Tibial nerve (tissue), 4 donors: ENCODE results near the gene CRABP2. TPM values are rescaled to one million over a fixed set of nuclear protein-coding genes. Genes with fewer than 3 reads are reported as not detected.

Experiments used
- DNase-seq, 2 donors: peaks; one replicate each; pipeline ENCODE4 v3.0.0-alpha.2; 2019; ENCODE audit warnings: low spot score in 2 of 2
- H3K27ac ChIP-seq, 4 donors: fragments of 200-600 bp; sonication (generic) in 3 of 4; one replicate each; pipeline ENCODE4 v1.5.1; 2017 to 2019; ENCODE audit warnings: mild to moderate bottlenecking in 1 of 4
- H3K27me3 ChIP-seq, 2 donors: fragments of 200-600 bp; sonication (generic) in 1 of 2; one replicate each; pipeline versions ENCODE4 v1.5.1 to v1.6.0; 2017 to 2019
- H3K36me3 ChIP-seq, 3 donors: fragments of 200-600 bp; sonication (generic); one replicate each; pipeline ENCODE4 v1.5.1; 2018 to 2019
- H3K4me1 ChIP-seq, 4 donors: fragments of 200-600 bp; sonication (generic) in 3 of 4; one replicate each; pipeline ENCODE4 v1.5.1; 2017 to 2019
- H3K4me3 ChIP-seq, 4 donors: fragments of 200-600 bp; sonication (generic) in 3 of 4; one replicate each; pipeline ENCODE4 v1.5.1; 2017 to 2019; ENCODE audit warnings: mild to moderate bottlenecking in 1 of 4, moderate library complexity in 1 of 4
- H3K9me3 ChIP-seq, 4 donors: fragments of 200-600 bp; sonication (generic) in 3 of 4; one replicate each; pipeline ENCODE4 v1.5.1; 2017 to 2019
- EP300 ChIP-seq, 2 donors: sonication (generic); formaldehyde crosslinking; IDR thresholded peaks; one replicate each; pipeline ENCODE4 v1.6.1; 2017; ENCODE audit warnings: antibody characterized with exemption in 2 of 2, mild to moderate bottlenecking in 1 of 2
- POLR2A ChIP-seq, 2 donors: fragments of 450-650 bp; IDR thresholded peaks; one replicate each; pipeline ENCODE4 v1.6.1; 2017; ENCODE audit warnings: antibody characterized with exemption in 2 of 2, mild to moderate bottlenecking in 2 of 2, moderate library complexity in 2 of 2
- WGBS, 2 donors: methylation state at CpG; one replicate each; pipeline ENCODE4 v1.1.5; 2018; 5-methylcytosine and 5-hydroxymethylcytosine counted together
- total RNA-seq, 4 donors: library from RNA; depleted of rRNA; stranded (reverse); fragments of >200 nt; gene quantifications; one replicate each; pipeline ENCODE4 v1.1.0, GENCODE V29; 2016
- TF ChIP-seq, protein P1 (sequence below), 5 experiments: fragments of 200-600 bp in 3 of 5; fragments of 450-650 bp in 2 of 5; sonication (generic) in 3 of 5; IDR thresholded peaks; one replicate each; pipeline ENCODE4 v1.5.1; 2016 to 2019; ENCODE audit warnings: antibody characterized with exemption in 5 of 5, mild to moderate bottlenecking in 3 of 5, moderate library complexity in 2 of 5

Gene CRABP2
- total RNA-seq, 4 donors from 2014 or later, result 3.5 to 13.2 (median 5.0) TPM

DNA sequence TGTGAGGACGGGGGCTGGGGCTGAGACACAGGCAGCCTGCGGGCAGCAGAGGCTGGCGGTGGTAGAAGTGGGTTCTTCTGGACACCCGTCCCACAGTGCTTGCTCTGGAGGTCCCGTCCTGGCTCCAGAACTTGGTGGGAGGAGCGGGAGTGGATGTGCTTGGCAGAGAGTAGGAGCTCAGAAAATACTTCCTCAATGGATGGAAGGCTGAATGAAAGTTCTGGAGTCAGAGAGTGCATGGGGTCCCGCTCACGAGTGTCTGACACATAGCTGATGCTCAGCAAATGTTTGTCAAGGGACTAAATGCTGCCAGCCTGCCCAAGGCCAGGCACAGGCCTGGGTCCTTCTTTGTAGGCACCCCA is 14.7 kb downstream of the CRABP2 start:
- WGBS, 2 donors, result 47 to 49% methylated on average over 8 of the region's 8 CpGs
- DNase-seq, result no peak
- H3K36me3 ChIP-seq, result no peaks in the 10 kb centered on the region
- H3K9me3 ChIP-seq, result no peaks in the 10 kb centered on the region
- H3K27ac ChIP-seq, result no peak overlapping the region
- H3K4me3 ChIP-seq, result no peak overlapping the region
- no peak for TF ChIP-seq EP300 (IDR thresholded peaks at IDR 0.05)
- TF ChIP-seq, protein P1, sequence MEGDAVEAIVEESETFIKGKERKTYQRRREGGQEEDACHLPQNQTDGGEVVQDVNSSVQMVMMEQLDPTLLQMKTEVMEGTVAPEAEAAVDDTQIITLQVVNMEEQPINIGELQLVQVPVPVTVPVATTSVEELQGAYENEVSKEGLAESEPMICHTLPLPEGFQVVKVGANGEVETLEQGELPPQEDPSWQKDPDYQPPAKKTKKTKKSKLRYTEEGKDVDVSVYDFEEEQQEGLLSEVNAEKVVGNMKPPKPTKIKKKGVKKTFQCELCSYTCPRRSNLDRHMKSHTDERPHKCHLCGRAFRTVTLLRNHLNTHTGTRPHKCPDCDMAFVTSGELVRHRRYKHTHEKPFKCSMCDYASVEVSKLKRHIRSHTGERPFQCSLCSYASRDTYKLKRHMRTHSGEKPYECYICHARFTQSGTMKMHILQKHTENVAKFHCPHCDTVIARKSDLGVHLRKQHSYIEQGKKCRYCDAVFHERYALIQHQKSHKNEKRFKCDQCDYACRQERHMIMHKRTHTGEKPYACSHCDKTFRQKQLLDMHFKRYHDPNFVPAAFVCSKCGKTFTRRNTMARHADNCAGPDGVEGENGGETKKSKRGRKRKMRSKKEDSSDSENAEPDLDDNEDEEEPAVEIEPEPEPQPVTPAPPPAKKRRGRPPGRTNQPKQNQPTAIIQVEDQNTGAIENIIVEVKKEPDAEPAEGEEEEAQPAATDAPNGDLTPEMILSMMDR (IDR thresholded peaks at IDR 0.05), result no peak
- TF ChIP-seq POLR2A (IDR thresholded peaks at IDR 0.05), result no peak
- H3K4me1 ChIP-seq, result peaks cover 0 to 41% (median 18%) of the 10 kb centered on the region in 4 donors
- H3K27me3 ChIP-seq, result peaks cover 0 to 45% of the 10 kb centered on the region in 2 donors

DNA sequence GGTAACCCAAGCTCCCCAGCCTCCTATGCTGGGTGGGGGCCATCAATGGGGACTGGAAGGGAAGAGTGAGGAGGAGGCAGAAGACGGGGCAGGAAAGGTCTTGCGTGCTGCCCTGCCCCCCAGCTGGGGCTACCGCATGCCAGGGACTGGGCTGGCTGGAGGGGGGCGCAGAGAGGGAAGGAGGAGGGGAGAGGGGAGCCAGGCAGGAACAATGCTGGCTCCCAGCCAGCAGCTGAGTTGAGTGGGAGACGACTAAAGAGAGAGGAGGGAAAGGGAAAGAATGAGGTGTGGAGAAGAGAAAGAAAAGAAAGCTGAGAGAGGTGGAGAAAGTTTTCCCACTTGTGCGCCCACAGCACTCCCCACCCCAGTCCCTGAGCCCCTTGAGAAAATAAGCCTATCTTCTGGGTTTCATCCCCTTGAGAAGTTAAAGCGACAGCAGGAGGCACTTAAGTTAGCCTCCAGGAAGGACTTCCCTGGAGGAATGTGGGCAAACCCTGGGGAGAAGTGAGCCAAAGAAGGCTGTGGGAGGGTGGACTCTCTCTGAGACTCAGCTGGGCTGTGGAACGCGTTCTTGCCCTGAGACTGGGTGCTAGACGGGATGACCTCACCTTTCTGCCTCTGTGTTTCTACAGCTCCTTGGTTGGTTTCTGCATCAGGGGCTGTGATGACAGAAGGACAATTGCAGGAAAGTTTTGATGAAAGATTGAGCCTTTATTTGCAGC is 15.3 kb downstream of the CRABP2 start:
- WGBS, 2 donors, result 9 to 16% methylated on average over 10 of the region's 10 CpGs
- H3K27me3 ChIP-seq, result peaks cover 0 to 45% of the 10 kb centered on the region in 2 donors

DNA sequence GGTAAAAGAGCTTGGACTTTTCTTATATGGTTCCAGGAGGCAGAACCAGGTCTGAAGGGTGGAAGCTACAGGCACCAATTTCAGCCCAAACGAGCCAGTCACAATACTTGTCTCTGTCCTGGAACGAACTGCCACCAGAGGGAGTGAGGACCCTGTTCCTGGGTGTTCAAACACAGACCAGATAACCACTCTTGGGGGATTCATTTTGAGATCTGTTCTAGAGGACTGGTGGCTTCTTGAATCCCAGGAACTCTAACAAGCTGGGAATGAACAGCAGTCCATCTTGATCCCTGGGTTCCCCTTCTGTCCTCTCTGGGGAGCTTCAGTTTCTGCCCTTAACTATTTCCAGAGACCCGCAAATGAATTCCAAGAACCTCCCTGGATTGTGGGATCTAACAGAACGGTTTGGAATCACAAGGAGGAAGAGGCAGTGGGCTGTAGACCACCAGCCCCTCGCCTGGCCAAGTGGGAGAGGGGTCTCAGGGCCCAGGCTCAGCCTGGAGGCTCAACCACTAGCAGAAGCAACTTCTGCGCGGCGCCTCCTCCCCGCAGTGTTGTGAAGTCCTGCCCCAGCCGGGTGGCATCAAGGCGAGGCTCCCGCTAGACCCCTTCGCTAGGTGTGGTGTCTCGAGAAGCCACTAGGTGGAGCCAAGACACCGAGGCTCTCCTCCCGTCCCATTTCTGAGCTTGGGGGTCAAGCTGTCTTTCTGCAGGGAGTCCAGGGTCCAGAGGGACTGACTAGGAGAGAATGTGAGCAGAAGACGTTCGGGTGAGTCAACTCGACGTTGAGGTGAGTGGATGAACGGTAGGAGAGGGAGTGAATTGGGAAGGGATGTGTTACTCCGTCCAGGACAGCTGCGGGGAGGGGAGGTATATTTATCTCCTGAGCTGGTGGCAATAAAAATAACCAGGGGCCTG is 16.1 kb downstream of the CRABP2 start:
- Histone ChIP-seq H3K36me3 (no peaks in the 10 kb centered on the region), H3K27ac (no peak overlapping the region)
- 0% methylated on average over 14 to 23 of the region's 23 CpGs for WGBS, 2 donors

More for the DNA sequence above, 15.3 kb downstream of the CRABP2 start:
- no peaks in the 10 kb centered on the region for H3K9me3 ChIP-seq
- H3K4me1 ChIP-seq, result peaks cover 0 to 41% (median 18%) of the 10 kb centered on the region in 4 donors
- DNase-seq, result no peak
- no peaks in the 10 kb centered on the region for H3K36me3 ChIP-seq
- no peak overlapping the region for H3K4me3 ChIP-seq
- H3K27ac ChIP-seq, result no peak overlapping the region
- TF ChIP-seq, protein P1 (IDR thresholded peaks at IDR 0.05), result no peak
- TF ChIP-seq EP300 (IDR thresholded peaks at IDR 0.05) (no peak), POLR2A (IDR thresholded peaks at IDR 0.05) (no peak)

DNA sequence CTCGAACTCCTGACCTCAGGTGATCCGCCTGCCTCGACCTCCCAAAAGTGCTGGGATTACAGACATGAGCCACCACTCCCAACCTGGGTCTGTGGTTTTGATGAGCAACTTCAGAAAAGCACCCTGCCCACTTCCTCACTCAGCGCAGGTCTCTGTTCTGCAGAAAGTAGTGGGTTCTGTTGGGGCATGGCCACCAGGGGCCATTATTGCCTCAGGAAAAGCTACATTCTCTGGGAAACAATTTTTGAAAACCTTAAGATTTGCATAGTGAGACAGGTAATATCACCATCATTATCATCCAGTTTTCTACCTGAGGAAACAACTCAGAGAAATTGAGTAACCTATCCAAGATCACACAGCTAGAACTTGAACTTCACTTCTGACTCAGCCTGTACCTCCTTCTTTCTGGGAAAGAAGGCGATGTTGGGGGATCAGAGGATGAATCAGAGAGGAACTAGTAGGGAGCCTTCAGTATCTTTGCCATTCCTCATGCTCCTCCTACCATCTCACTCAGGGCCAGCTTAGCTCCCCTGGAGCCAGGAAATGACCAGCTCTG is 21.1 kb downstream of the CRABP2 start:
- H3K4me1 ChIP-seq, result peaks cover 0 to 3% (median under 1%) of the 10 kb centered on the region in 4 donors
- no peaks in the 10 kb centered on the region for H3K36me3 ChIP-seq
- H3K4me3 ChIP-seq, result no peak overlapping the region
- no peak for TF ChIP-seq POLR2A (IDR thresholded peaks at IDR 0.05)
- TF ChIP-seq, protein P1 (IDR thresholded peaks at IDR 0.05), result no peak
- no peak for TF ChIP-seq EP300 (IDR thresholded peaks at IDR 0.05)
- H3K9me3 ChIP-seq, result no peaks in the 10 kb centered on the region
- no peaks in the 10 kb centered on the region for H3K27me3 ChIP-seq
- H3K27ac ChIP-seq, result no peak overlapping the region
- 77 to 88% methylated on average over 5 of the region's 5 CpGs for WGBS, 2 donors
- no peak for DNase-seq

More for the DNA sequence above, 16.1 kb downstream of the CRABP2 start:
- TF ChIP-seq, protein P1 (IDR thresholded peaks at IDR 0.05), result peak; percentile 81 to 96 (median 91)
- no peak for TF ChIP-seq POLR2A (IDR thresholded peaks at IDR 0.05)
- peak in 1 of 2 donors; percentile 20 for TF ChIP-seq EP300 (IDR thresholded peaks at IDR 0.05)
- H3K27me3 ChIP-seq, result peaks cover 0 to 45% of the 10 kb centered on the region in 2 donors
- H3K9me3 ChIP-seq, result no peaks in the 10 kb centered on the region
- peaks cover 0 to 41% (median 18%) of the 10 kb centered on the region in 4 donors for H3K4me1 ChIP-seq
- peak overlapping the region in 1 of 4 donors; percentile 22 for H3K4me3 ChIP-seq
- DNase-seq, result peak; percentile 61 to 82
